Skeletal muscle tissue (tissue), 4 donors: ENCODE results near the gene ANGPTL1. TPM values are rescaled to one million over a fixed set of nuclear protein-coding genes. Genes with fewer than 3 reads are reported as not detected.

Source experiments
- H3K27ac ChIP-seq: one replicate; pipeline ENCODE4 v1.7.0; 2013; ENCODE audit warnings: mild to moderate bottlenecking, low read depth, low read length, inconsistent platforms
- H3K27me3 ChIP-seq, 3 donors: one replicate each; pipeline ENCODE4 v1.7.0; 2013; ENCODE audit warnings: low read length in 3 of 3; ENCODE audit not compliant: control insufficient read depth in 3 of 3, insufficient read depth in 3 of 3
- H3K36me3 ChIP-seq, 3 donors: one replicate each; pipeline ENCODE4 v1.7.0; 2013; ENCODE audit warnings: low read length in 3 of 3; ENCODE audit not compliant: control insufficient read depth in 3 of 3, insufficient read depth in 3 of 3
- H3K4me1 ChIP-seq, 3 donors: one replicate each; pipeline ENCODE4 v1.7.0; 2013; ENCODE audit warnings: low read length in 3 of 3, mild to moderate bottlenecking in 3 of 3; ENCODE audit not compliant: control insufficient read depth in 3 of 3, insufficient read depth in 3 of 3
- H3K4me3 ChIP-seq, 3 donors: one replicate each; pipeline ENCODE4 v1.7.0; 2013; ENCODE audit warnings: low read length in 3 of 3
- H3K9ac ChIP-seq, 3 donors: one replicate each; pipeline ENCODE4 v1.7.0; 2013; ENCODE audit warnings: low read length in 3 of 3, mild to moderate bottlenecking in 3 of 3, moderate library complexity in 2 of 3, low read depth in 1 of 3
- H3K9me3 ChIP-seq, 3 donors: one replicate each; pipeline ENCODE4 v1.7.0; 2013; ENCODE audit warnings: low read length in 3 of 3; ENCODE audit not compliant: control insufficient read depth in 3 of 3
- total RNA-seq: library from RNA; depleted of rRNA; stranded (reverse); fragments of >200 nt; gene quantifications from one replicate; pipeline ENCODE4 v1.2.3, GENCODE V29; 2014
- donor health status: Osteomylitis.

The ANGPTL1 gene
- total RNA-seq, 1 donor from 2014 or later: 47.5 TPM

DNA sequence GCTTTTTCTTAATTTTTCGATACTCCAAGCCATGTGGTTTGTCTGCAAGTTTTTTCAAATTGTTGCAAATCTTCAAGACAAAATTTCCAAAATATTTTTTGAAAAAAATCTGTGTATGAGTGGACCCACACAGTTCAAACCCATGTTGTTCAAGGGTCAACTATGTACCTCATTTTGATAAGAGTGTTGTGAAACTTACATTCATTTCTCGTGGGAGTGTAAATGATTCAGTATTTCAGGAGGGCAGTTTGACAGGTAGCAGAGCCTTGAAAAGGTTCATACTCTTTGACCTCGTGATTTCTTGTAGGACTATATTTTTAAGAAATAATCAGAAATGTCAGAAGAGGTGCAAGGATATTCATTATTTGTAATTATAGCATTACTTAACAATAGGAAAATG is 68.0 kb downstream of the ANGPTL1 start:
- Histone ChIP-seq H3K4me3 (no peak overlapping the region), H3K27me3 (no peaks in the 10 kb centered on the region), H3K27ac (no peak overlapping the region), H3K9me3 (no peaks in the 10 kb centered on the region), H3K9ac (no peak overlapping the region), H3K36me3 (no peaks in the 10 kb centered on the region), H3K4me1 (no peaks in the 10 kb centered on the region)

Other genes starting within 250 kb of the ANGPTL1 start
- 35.5 TPM for gene RALGPS2, start 145.8 kb downstream of the ANGPTL1 start, total RNA-seq
- 26.6 TPM for gene FAM20B, start 154.8 kb upstream of the ANGPTL1 start, total RNA-seq
- 16.7 TPM for gene TOR3A, start 211.0 kb upstream of the ANGPTL1 start, total RNA-seq